Epithelial cell of proximal tubule (primary cell): ENCODE measurements around the gene PLCE1. TPM values are rescaled to one million over a fixed set of nuclear protein-coding genes. Genes with fewer than 3 reads are reported as not detected.

Source experiments
- DNase-seq: peaks from one replicate; pipeline ENCODE4 v3.0.0-alpha.2; 2011; ENCODE audit warnings: low read depth
- H3K4me3 ChIP-seq: 2 replicates; pipeline ENCODE4 v1.5.1; 2011; ENCODE audit warnings: low read depth, mild to moderate bottlenecking, low read length
- CTCF ChIP-seq: conservative IDR thresholded peaks from 2 replicates; pipeline ENCODE4 v1.5.1; 2012; ENCODE audit warnings: low read depth, mild to moderate bottlenecking, low read length
- total RNA-seq: library from RNA; depleted of rRNA; stranded (reverse); fragments of >200 nt; gene quantifications from 2 replicates; pipeline ENCODE4 v1.2.3, GENCODE V29; 2015

The PLCE1 gene
- 1.2 and 2.2 TPM in 2 replicates for total RNA-seq

- DNase-seq: no peak
These were observed at the start of gene PLCE1 for GRCh38 chr10:93993782-93994437. TSS of gene PLCE1 (plus strand) at chr10:93993931. CDS start at chr10:94031047, 37,116 bp downstream.

GRCh38 chr10:93945819-93946218, 47.9 kb upstream of the PLCE1 start:
- TF ChIP-seq CTCF: no peak
- no peak overlapping the region for H3K4me3 ChIP-seq
- no peak for DNase-seq

More at GRCh38 chr10:93993782-93994437, at the start of gene PLCE1:
- H3K4me3 ChIP-seq: peak within 1 kb of the TSS; percentile 64
- no peak for TF ChIP-seq CTCF

- no peak overlapping the region for H3K4me3 ChIP-seq
- no peak for TF ChIP-seq CTCF
- no peak for DNase-seq
These were observed 46.7 kb upstream of the PLCE1 start for GRCh38 chr10:93947055-93947454.

- TF ChIP-seq CTCF: no peak
- no peak overlapping the region for H3K4me3 ChIP-seq
- DNase-seq: no peak
These were observed 46.2 kb upstream of the PLCE1 start for GRCh38 chr10:93947524-93947923.

GRCh38 chr10:93951905-93952304, 41.8 kb upstream of the PLCE1 start:
- H3K4me3 ChIP-seq: no peak overlapping the region
- TF ChIP-seq CTCF: no peak
- no peak for DNase-seq

- DNase-seq: no peak
- TF ChIP-seq CTCF: no peak
- H3K4me3 ChIP-seq: no peak overlapping the region
These were observed 39.4 kb upstream of the PLCE1 start for GRCh38 chr10:93954299-93954698.

- no peak for TF ChIP-seq CTCF
- no peak for DNase-seq
- no peak overlapping the region for H3K4me3 ChIP-seq
These were observed 38.9 kb upstream of the PLCE1 start for GRCh38 chr10:93954726-93955363.
